ENCODE measurements around the gene PTPRK.

PTPRK gene

GRCh38 chr6:128280960-128281359 lies 239.4 kb downstream of the PTPRK start:
- TF ChIP-seq, protein P1, sequence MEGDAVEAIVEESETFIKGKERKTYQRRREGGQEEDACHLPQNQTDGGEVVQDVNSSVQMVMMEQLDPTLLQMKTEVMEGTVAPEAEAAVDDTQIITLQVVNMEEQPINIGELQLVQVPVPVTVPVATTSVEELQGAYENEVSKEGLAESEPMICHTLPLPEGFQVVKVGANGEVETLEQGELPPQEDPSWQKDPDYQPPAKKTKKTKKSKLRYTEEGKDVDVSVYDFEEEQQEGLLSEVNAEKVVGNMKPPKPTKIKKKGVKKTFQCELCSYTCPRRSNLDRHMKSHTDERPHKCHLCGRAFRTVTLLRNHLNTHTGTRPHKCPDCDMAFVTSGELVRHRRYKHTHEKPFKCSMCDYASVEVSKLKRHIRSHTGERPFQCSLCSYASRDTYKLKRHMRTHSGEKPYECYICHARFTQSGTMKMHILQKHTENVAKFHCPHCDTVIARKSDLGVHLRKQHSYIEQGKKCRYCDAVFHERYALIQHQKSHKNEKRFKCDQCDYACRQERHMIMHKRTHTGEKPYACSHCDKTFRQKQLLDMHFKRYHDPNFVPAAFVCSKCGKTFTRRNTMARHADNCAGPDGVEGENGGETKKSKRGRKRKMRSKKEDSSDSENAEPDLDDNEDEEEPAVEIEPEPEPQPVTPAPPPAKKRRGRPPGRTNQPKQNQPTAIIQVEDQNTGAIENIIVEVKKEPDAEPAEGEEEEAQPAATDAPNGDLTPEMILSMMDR (IDR thresholded peaks at IDR 0.05; ENCODE audit: low read depth, low read length), result no peak
- no peak for DNase-seq (ENCODE audit: extremely low read depth, low read depth)

DNA sequence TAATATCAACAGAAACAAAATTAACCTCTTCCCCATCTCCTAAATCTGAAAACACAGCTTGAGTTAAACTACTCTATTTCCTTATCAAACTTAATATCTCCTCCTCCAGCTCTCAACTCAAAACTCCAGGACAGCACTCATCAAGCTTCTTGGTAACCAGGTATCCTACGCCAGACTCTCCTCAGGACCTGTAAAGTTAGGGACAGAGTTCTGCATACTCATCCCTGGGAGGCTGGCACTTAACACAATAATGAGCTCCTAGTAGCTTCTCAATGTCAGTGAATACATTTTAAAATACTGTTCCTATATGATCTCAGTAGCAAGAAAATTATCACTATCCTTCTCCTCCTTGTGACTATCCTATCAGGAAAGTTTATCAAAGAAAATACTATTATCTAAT lies 240.3 kb downstream of the PTPRK start:
- DNase-seq (ENCODE audit: extremely low read depth, low read depth), result no peak
- TF ChIP-seq, protein P1 (IDR thresholded peaks at IDR 0.05; ENCODE audit: low read depth, low read length), result no peak

GRCh38 chr6:128278836-128279235 lies 241.6 kb downstream of the PTPRK start:
- DNase-seq (ENCODE audit: extremely low read depth, low read depth), result no peak
- TF ChIP-seq, protein P1 (IDR thresholded peaks at IDR 0.05; ENCODE audit: low read depth, low read length), result no peak

DNA sequence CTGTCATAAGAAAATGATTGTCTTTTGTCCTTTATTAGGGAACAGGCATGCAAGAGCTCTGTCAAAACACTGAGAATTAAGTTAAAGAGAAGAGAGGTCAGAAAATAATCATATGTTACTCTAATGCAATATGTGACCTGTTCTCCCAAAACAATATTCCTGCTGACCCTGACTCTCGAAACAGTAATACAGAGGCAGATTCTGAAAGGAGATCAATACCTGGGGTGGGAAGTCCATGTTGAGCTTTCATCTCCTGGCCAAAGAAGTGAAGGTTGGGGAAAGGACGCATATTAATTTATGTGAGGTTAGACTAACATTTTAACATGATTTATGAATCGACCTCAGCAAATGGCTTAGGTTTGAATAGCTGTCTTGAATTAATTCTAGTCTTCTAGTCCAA lies 243.0 kb downstream of the PTPRK start:
- no peak for DNase-seq (ENCODE audit: extremely low read depth, low read depth)
- TF ChIP-seq, protein P1 (IDR thresholded peaks at IDR 0.05; ENCODE audit: low read depth, low read length), result no peak

DNA sequence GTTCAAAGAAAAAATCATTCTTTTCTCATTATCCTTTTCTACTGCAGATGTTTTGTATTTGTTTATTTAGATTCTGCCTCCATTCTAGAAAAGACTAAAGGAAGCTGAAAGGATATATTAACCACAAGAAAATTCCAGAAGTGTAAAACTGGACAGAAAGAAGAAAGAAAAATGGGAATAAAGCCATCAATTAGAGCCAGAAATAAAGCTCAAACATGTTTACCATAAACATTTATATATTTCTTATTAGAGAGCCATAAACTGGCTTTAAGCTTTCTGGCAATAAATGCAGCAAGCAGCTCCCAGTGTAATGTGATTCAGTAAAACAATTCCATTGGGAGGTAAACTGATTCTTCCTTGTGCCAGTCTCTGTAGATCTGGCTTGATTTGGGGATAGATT lies 244.1 kb downstream of the PTPRK start:
- TF ChIP-seq, protein P1 (IDR thresholded peaks at IDR 0.05; ENCODE audit: low read depth, low read length), result no peak
- DNase-seq (ENCODE audit: extremely low read depth, low read depth), result no peak

DNA sequence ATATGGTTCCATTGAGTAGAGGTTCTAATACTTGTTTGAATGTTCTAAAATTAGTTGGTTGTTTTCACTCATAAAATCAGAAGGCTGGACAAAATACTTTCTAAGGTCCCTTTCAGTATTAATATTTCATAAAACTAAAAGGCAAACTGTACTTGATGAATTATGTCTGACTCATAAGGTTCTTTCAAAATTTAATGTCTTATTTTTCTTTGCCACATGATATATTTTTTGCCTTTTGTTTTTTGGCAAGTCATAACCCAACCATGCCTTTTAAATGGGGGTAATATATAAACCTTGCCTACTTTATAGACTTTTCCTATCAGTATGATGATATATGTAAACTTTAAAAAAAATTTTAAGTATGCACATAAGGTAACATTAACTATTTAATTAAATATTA lies 244.7 kb downstream of the PTPRK start:
- TF ChIP-seq, protein P1 (IDR thresholded peaks at IDR 0.05; ENCODE audit: low read depth, low read length), result no peak
- no peak for DNase-seq (ENCODE audit: extremely low read depth, low read depth)

GRCh38 chr6:128275030-128275429 lies 245.4 kb downstream of the PTPRK start:
- DNase-seq (ENCODE audit: extremely low read depth, low read depth), result no peak
- TF ChIP-seq, protein P1 (IDR thresholded peaks at IDR 0.05; ENCODE audit: low read depth, low read length), result no peak

All from AG09319 (cell line).